ENCODE measurements around the gene AKR1C1.
"Not testable (repeated sequence)": the region's sequence is repeated elsewhere in the genome, so short reads cannot be mapped to it uniquely, and the experiment has no call there.

DNA sequence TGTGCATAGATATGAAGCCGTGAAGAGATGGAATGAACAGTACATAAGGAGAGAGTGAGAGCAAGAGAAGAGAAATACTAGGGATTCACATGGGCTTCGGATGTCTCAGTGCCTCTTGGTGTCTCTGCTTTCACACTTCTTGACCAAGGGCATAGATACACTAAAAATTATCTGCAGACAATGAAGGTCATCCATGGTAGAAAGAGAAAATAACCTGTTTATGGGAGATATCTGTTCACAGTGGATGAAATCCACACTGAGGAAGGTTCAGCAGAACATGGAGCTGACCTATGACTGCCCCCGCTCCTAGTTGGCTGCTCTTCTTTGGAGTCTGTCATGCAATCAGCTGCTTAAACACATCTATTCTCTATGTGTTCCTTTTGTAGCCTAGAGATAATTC, 6.1 kb downstream of the AKR1C1 start:
- TF ChIP-seq, protein P1, sequence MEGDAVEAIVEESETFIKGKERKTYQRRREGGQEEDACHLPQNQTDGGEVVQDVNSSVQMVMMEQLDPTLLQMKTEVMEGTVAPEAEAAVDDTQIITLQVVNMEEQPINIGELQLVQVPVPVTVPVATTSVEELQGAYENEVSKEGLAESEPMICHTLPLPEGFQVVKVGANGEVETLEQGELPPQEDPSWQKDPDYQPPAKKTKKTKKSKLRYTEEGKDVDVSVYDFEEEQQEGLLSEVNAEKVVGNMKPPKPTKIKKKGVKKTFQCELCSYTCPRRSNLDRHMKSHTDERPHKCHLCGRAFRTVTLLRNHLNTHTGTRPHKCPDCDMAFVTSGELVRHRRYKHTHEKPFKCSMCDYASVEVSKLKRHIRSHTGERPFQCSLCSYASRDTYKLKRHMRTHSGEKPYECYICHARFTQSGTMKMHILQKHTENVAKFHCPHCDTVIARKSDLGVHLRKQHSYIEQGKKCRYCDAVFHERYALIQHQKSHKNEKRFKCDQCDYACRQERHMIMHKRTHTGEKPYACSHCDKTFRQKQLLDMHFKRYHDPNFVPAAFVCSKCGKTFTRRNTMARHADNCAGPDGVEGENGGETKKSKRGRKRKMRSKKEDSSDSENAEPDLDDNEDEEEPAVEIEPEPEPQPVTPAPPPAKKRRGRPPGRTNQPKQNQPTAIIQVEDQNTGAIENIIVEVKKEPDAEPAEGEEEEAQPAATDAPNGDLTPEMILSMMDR (conservative IDR thresholded peaks at IDR 0.05): not testable (repeated sequence)
- TF ChIP-seq ZFX (IDR thresholded peaks at IDR 0.05): not testable (repeated sequence)
